HG03354 (cell line): ENCODE results near the gene UBE2R2.
"Not testable (repeated sequence)": the region's sequence is repeated elsewhere in the genome, so short reads cannot be mapped to it uniquely, and the experiment has no call there.

Source experiments
- ATAC-seq: cut with Tn5 transposase; IDR thresholded peaks from one replicate; pipeline ENCODE4 v1.9.1; 2021; ENCODE audit warnings: mild to moderate bottlenecking; ENCODE audit not compliant: unreplicated experiment, poor library complexity, severe bottlenecking

UBE2R2 gene

GRCh38 chr9:33797837-33798236 lies 19.1 kb upstream of the UBE2R2 start:
- no peak for ATAC-seq

- ATAC-seq, result no peak
Observed at GRCh38 chr9:33798545-33798944, 18.4 kb upstream of the UBE2R2 start.

GRCh38 chr9:33799928-33800704 lies 16.8 kb upstream of the UBE2R2 start:
- ATAC-seq, result no peak

GRCh38 chr9:33800886-33801285 lies 16.1 kb upstream of the UBE2R2 start:
- no peak for ATAC-seq

- ATAC-seq, result not testable (repeated sequence)
Observed at GRCh38 chr9:33801943-33802500, 14.9 kb upstream of the UBE2R2 start.

GRCh38 chr9:33804196-33804595 lies 12.8 kb upstream of the UBE2R2 start:
- not testable (repeated sequence) for ATAC-seq

- ATAC-seq, result not testable (repeated sequence)
Observed at GRCh38 chr9:33807156-33807555, 9.8 kb upstream of the UBE2R2 start.

GRCh38 chr9:33808979-33809322 lies 8.0 kb upstream of the UBE2R2 start:
- peak; percentile 34 for ATAC-seq

GRCh38 chr9:33809506-33809905 lies 7.5 kb upstream of the UBE2R2 start:
- no peak for ATAC-seq

- no peak for ATAC-seq
Observed at GRCh38 chr9:33813712-33814641, 3.0 kb upstream of the UBE2R2 start.

- no peak for ATAC-seq
Observed at GRCh38 chr9:33815781-33816180, 1.2 kb upstream of the UBE2R2 start.

GRCh38 chr9:33817327-33818166 lies 587 bp downstream of the UBE2R2 start:
- peak; percentile 33 for ATAC-seq

GRCh38 chr9:33818167-33818846 lies 1.3 kb downstream of the UBE2R2 start:
- no peak for ATAC-seq

- ATAC-seq, result no peak
Observed at GRCh38 chr9:33818847-33819500, 2.0 kb downstream of the UBE2R2 start.

GRCh38 chr9:33820231-33820745 lies 3.3 kb downstream of the UBE2R2 start:
- no peak for ATAC-seq

- no peak for ATAC-seq
Observed at GRCh38 chr9:33823801-33824200, 6.8 kb downstream of the UBE2R2 start.

GRCh38 chr9:33827285-33827684 lies 10.3 kb downstream of the UBE2R2 start:
- ATAC-seq, result not testable (repeated sequence)

- ATAC-seq, result not testable (repeated sequence)
Observed at GRCh38 chr9:33829641-33830230, 12.8 kb downstream of the UBE2R2 start.
